ENCODE measurements around the gene GLB1L2.
"Not testable (repeated sequence)": the region's sequence is repeated elsewhere in the genome, so short reads cannot be mapped to it uniquely, and the experiment has no call there.

The GLB1L2 gene

GRCh38 chr11:134331354-134332188 is at the start of gene GLB1L2:
Gene GLB1L2, plus strand, starts transcription at chr11:134331988. Its CDS starts 74 bp downstream, at chr11:134332062.
- peak; percentile 1 for DNase-seq (ENCODE audit: low read depth)

GRCh38 chr11:134282121-134283045 is 49.4 kb upstream of the GLB1L2 start:
- no peak for DNase-seq (ENCODE audit: low read depth)

GRCh38 chr11:134283461-134284230 is 48.1 kb upstream of the GLB1L2 start:
- no peak for DNase-seq (ENCODE audit: low read depth)

- DNase-seq (ENCODE audit: low read depth), result not testable (repeated sequence)
Measured at GRCh38 chr11:134284349-134284748, 47.4 kb upstream of the GLB1L2 start.

GRCh38 chr11:134287561-134287960 is 44.2 kb upstream of the GLB1L2 start:
- DNase-seq (ENCODE audit: low read depth), result no peak

GRCh38 chr11:134288486-134288885 is 43.3 kb upstream of the GLB1L2 start:
- no peak for DNase-seq (ENCODE audit: low read depth)

- no peak for DNase-seq (ENCODE audit: low read depth)
Measured at GRCh38 chr11:134289167-134289566, 42.6 kb upstream of the GLB1L2 start.

- no peak for DNase-seq (ENCODE audit: low read depth)
Measured at GRCh38 chr11:134289789-134290188, 42.0 kb upstream of the GLB1L2 start.

- no peak for DNase-seq (ENCODE audit: low read depth)
Measured at GRCh38 chr11:134290646-134291045, 41.1 kb upstream of the GLB1L2 start.

GRCh38 chr11:134291196-134291595 is 40.6 kb upstream of the GLB1L2 start:
- DNase-seq (ENCODE audit: low read depth), result no peak

- DNase-seq (ENCODE audit: low read depth), result no peak
Measured at GRCh38 chr11:134292661-134293060, 39.1 kb upstream of the GLB1L2 start.

GRCh38 chr11:134293119-134294113 is 38.4 kb upstream of the GLB1L2 start:
- no peak for DNase-seq (ENCODE audit: low read depth)

GRCh38 chr11:134294664-134295063 is 37.1 kb upstream of the GLB1L2 start:
- DNase-seq (ENCODE audit: low read depth), result no peak

GRCh38 chr11:134312223-134312622 is 19.6 kb upstream of the GLB1L2 start:
- DNase-seq (ENCODE audit: low read depth), result no peak

- DNase-seq (ENCODE audit: low read depth), result no peak
Measured at GRCh38 chr11:134312807-134313206, 19.0 kb upstream of the GLB1L2 start.

GRCh38 chr11:134313379-134313778 is 18.4 kb upstream of the GLB1L2 start:
- no peak for DNase-seq (ENCODE audit: low read depth)

- DNase-seq (ENCODE audit: low read depth), result no peak
Measured at GRCh38 chr11:134313821-134314607, 17.8 kb upstream of the GLB1L2 start.

GRCh38 chr11:134317103-134317502 is 14.7 kb upstream of the GLB1L2 start:
- no peak for DNase-seq (ENCODE audit: low read depth)

- not testable (repeated sequence) for DNase-seq (ENCODE audit: low read depth)
Measured at GRCh38 chr11:134321373-134321772, 10.4 kb upstream of the GLB1L2 start.

- no peak for DNase-seq (ENCODE audit: low read depth)
Measured at GRCh38 chr11:134322553-134322952, 9.2 kb upstream of the GLB1L2 start.
